Immature natural killer cell (primary cell): ENCODE data around the gene FCN1. TPM values are rescaled to one million over a fixed set of nuclear protein-coding genes. Genes with fewer than 3 reads are reported as not detected.

Experiments
- DNase-seq, 3 donors: peaks; one replicate each; pipeline ENCODE4 v3.0.0; 2022; ENCODE audit warnings: mixed read lengths in 1 of 3
- H3K27ac Mint-ChIP-seq, 6 donors: one replicate each; pipeline ENCODE4 v1.8.0; 2020; ENCODE audit warnings: mixed read lengths in 6 of 6, mild to moderate bottlenecking in 5 of 6, inconsistent platforms in 4 of 6, moderate library complexity in 3 of 6
- H3K27me3 Mint-ChIP-seq, 3 donors: one replicate each; pipeline ENCODE4 v1.8.0; 2020 to 2021; ENCODE audit warnings: low read depth in 3 of 3, mild to moderate bottlenecking in 3 of 3, mixed read lengths in 3 of 3, moderate library complexity in 3 of 3, inconsistent platforms in 1 of 3
- H3K36me3 Mint-ChIP-seq, 3 donors: one replicate each; pipeline ENCODE4 v1.8.0; 2020; ENCODE audit warnings: mixed read lengths in 3 of 3, inconsistent platforms in 2 of 3, mild to moderate bottlenecking in 2 of 3
- H3K4me1 Mint-ChIP-seq, 2 donors: one replicate each; pipeline ENCODE4 v1.8.0; 2020; ENCODE audit warnings: inconsistent platforms in 2 of 2, mild to moderate bottlenecking in 2 of 2, mixed read lengths in 2 of 2, moderate library complexity in 1 of 2
- H3K4me3 Mint-ChIP-seq, 5 donors: one replicate each; pipeline ENCODE4 v1.8.0; 2020; ENCODE audit warnings: mild to moderate bottlenecking in 5 of 5, mixed read lengths in 5 of 5, inconsistent platforms in 3 of 5, moderate library complexity in 3 of 5
- H3K9me3 Mint-ChIP-seq, 6 donors: one replicate each; pipeline ENCODE4 v1.8.0; 2020; ENCODE audit warnings: mild to moderate bottlenecking in 6 of 6, mixed read lengths in 6 of 6, inconsistent platforms in 4 of 6, moderate library complexity in 3 of 6
- polyA plus RNA-seq, 3 donors: library from polyadenylated mRNA; unstranded; fragments of 300-500 nt; fragmentation: Illumina TruSeq; gene quantifications; one replicate each; pipeline ENCODE4 v1.2.3, GENCODE V29; 2021

FCN1 gene
- polyA plus RNA-seq, 3 donors from 2014 or later: 8.9 to 47.6 (median 24.2) TPM

DNA sequence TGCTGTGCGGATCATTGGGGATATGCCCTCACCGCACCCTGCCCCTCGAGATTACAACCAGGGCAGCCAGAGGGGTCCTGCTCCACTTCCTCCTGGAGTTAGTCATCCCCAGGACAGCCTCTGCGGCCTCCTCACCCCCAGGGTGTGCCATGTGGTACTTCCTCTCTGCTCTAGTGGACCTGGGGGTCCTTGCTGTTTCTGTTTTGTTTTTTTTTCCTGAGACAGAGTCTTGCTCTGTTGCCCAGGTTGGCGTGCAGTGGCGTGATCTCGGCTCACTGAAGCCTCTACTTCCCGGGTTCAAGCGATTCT lies 5.2 kb upstream of the FCN1 start:
- Mint-ChIP-seq H3K9me3 (peaks cover 0 to 6% (median 5%) of the 10 kb centered on the region in 6 donors), H3K4me1 (no peaks in the 10 kb centered on the region), H3K4me3 (no peak overlapping the region), H3K27me3 (peaks cover 0 to 2% (median 2%) of the 10 kb centered on the region in 3 donors), H3K27ac (no peak overlapping the region), H3K36me3 (no peaks in the 10 kb centered on the region)
- no peak for DNase-seq

DNA sequence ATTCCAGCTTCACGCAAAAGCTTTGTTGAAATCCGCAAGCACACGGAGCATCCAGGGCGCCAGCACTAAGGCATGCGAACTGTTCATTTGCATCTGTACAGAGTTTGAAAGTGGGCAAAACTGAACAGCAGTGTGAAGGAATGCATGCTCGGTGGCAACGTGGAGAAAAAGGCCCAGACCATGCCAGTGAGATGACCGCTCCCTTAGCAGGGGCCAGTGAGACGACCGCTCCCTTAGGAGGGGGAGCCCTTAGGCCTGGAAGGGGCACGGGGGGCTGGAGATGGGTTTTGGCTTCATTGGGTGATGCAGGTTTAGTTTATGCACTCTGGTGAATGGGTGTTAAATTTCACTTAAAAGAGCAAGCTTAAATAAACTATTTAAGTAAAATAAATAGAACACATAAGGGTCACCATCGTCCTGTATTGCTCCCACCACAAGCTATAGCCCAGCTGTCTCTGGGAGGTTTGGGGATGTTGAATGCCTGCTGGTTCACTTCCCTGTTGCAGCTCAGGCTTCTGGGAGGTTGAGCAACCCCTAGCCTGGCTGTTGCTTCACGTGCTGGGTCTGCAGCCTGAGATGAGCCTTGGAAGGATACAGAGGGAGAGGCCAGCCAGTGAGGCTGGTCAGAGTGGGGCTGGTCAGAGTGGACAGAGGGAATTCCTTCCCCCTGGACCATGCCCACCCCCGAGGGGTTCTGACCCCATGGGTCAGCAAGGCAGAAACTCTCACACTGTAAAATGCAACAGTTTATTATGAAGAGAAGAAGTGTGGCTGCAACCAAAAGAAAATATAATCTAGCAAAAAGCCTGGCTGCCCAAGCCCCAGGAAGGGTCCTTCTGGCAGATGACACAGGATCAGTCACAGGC lies 4.6 kb upstream of the FCN1 start:
- Mint-ChIP-seq H3K36me3 (no peaks in the 10 kb centered on the region), H3K4me1 (no peaks in the 10 kb centered on the region), H3K4me3 (no peak overlapping the region), H3K27me3 (peaks cover 0 to 2% (median 2%) of the 10 kb centered on the region in 3 donors), H3K27ac (no peak overlapping the region), H3K9me3 (peaks cover 0 to 6% (median 5%) of the 10 kb centered on the region in 6 donors)
- no peak for DNase-seq

DNA sequence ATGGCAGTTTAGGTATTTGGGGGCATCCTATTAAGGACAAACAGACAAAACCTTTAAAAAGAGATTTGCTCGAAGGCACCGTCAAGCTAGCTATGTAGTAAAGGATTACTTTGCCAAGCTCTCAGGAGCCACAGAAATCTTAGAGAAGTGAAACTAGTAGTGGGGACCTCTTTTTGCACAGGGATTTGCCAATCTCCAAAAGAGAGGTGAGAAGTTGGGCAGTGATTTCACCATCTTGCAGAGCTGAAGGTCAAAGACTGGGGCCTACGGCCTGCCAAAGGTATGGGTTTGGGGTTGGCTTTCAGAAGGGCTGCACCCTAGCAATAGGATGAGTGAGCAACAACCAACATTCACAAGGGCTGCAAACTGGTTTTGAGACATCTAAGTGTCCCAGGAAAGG lies 1.6 kb upstream of the FCN1 start:
- Mint-ChIP-seq H3K4me1 (no peaks in the 10 kb centered on the region), H3K9me3 (peaks cover 0 to 6% (median 5%) of the 10 kb centered on the region in 6 donors), H3K4me3 (no peak overlapping the region), H3K36me3 (no peaks in the 10 kb centered on the region), H3K27me3 (peaks cover 0 to 3% (median 2%) of the 10 kb centered on the region in 3 donors), H3K27ac (no peak overlapping the region)
- DNase-seq: no peak

DNA sequence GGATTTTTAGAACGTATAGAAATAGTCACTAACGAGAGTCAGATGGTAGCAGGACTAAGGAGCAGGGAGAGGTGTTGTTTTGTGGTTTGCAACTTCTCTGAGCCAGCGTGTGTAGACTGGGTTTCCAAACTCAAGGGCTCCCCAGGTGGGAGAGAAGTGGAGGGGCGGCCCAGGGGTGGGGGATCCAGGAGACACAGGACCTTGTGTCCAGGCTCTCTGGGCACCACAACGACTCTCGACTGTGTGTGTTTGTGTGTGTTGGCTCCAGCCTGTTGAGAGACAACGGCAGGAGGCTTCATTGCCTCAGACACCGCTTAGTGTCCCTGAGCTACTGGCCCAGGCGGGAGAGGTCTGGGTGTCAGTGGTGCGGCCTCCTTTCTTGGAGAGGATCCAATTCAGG lies 934 bp upstream of the FCN1 start:
- no peak for DNase-seq

DNA sequence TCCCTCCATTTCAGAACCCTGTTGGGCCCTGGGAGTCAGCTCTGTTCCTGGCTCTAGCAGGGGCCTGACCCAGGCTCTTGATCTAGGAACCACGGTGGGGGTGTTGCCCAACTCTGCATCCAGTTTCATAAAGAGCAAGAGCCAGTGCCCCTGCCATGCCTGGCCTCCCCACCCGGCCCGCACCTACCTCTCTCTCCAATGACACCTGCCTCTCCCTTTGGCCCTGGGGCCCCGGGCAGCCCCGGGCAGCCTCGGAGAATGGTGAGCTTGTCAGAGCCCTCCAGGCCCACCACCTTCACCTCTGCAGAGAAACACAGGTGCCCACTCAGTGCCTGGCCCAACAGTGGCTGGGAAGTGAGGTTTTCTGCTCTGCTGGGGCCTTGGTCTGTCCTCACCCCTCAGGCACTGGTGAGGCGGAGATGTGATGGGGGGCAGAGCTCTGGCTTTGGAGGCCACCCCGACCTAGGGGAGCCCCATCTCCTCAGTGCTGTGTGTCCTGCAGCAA lies 1.5 kb downstream of the FCN1 start:
- Mint-ChIP-seq H3K27ac (no peak overlapping the region), H3K27me3 (peaks cover 0 to 3% (median 2%) of the 10 kb centered on the region in 3 donors), H3K4me3 (no peak overlapping the region), H3K36me3 (no peaks in the 10 kb centered on the region), H3K4me1 (no peaks in the 10 kb centered on the region), H3K9me3 (peaks cover 0 to 6% (median 5%) of the 10 kb centered on the region in 6 donors)
- no peak for DNase-seq

More for the DNA sequence above, 934 bp upstream of the FCN1 start:
- H3K27ac Mint-ChIP-seq: no peak overlapping the region
- peaks cover 0 to 6% (median 5%) of the 10 kb centered on the region in 6 donors for H3K9me3 Mint-ChIP-seq
- no peaks in the 10 kb centered on the region for H3K4me1 Mint-ChIP-seq
- H3K27me3 Mint-ChIP-seq: peaks cover 0 to 3% (median 2%) of the 10 kb centered on the region in 3 donors
- no peaks in the 10 kb centered on the region for H3K36me3 Mint-ChIP-seq
- H3K4me3 Mint-ChIP-seq: no peak overlapping the region

DNA sequence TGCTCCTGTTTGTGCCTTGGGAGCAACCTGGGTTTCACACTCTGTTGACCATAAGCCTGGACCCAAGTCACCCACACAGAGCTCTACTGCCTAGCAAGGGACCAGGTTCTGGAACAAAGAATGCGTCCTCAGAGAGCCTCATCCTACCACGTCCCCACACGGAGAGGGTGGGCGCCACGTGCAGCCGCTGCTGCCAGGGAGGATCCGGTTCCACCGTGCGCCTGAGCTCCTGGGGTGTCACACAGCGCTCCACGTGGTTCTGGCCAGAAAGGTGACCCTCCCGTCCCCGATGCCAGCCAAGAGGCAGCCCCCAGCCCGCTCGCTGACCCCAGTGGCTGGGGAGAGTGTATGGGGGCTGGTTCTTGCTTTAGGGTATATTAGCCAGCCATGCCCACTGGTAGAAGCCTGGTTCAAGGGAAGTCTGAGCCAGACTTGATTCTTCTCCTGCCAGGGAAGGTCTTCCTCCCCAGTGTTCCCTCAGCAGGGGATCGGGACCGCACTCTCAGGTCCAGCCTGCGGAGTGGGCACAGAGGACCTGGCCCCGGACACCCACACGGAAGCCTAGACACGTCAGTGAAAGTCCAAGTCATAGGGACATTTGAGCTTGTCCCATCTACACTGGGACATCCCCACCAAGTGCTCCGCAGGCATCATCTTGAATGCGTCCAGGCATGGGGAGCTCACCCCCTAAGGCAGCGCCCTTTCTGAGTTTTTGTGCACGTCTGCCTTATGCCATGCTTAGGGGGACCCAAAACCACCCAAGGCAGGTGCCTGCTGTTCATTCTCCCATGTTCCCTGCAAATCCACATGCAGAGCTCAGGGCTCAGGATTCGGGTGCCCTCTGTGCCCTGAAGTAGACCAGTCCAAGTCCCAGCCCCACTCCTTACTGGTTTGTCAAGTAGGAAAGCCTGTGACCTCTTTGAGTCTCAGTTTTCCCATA lies 2.4 kb downstream of the FCN1 start:
- Mint-ChIP-seq H3K4me1 (no peaks in the 10 kb centered on the region), H3K27ac (no peak overlapping the region), H3K4me3 (no peak overlapping the region), H3K27me3 (peaks cover 0 to 3% (median 2%) of the 10 kb centered on the region in 3 donors), H3K36me3 (no peaks in the 10 kb centered on the region), H3K9me3 (peaks cover 0 to 6% (median 5%) of the 10 kb centered on the region in 6 donors)
- no peak for DNase-seq

DNA sequence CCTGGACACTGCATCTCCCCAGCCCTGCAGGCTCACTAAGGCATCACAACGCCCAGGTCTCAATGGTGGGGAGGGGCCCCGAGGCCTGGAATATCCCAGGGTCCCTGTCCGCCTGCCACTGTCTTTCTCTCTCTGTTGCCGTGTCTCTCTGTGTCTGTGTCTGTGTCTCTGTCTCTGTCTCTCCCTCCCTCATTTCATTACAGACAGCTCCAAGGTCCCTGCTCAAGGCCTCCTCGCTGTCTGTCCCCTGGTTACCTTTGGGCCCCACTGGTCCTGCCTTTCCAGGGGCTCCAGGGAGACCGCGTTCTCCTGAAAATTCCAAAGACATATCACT lies 3.2 kb downstream of the FCN1 start:
- no peaks in the 10 kb centered on the region for H3K4me1 Mint-ChIP-seq
- no peak for DNase-seq
- H3K36me3 Mint-ChIP-seq: no peaks in the 10 kb centered on the region
- H3K27ac Mint-ChIP-seq: no peak overlapping the region
- H3K4me3 Mint-ChIP-seq: no peak overlapping the region
- H3K9me3 Mint-ChIP-seq: peaks cover 0 to 3% (median 1%) of the 10 kb centered on the region in 6 donors
- H3K27me3 Mint-ChIP-seq: peaks cover 0 to 8% (median 2%) of the 10 kb centered on the region in 3 donors

DNA sequence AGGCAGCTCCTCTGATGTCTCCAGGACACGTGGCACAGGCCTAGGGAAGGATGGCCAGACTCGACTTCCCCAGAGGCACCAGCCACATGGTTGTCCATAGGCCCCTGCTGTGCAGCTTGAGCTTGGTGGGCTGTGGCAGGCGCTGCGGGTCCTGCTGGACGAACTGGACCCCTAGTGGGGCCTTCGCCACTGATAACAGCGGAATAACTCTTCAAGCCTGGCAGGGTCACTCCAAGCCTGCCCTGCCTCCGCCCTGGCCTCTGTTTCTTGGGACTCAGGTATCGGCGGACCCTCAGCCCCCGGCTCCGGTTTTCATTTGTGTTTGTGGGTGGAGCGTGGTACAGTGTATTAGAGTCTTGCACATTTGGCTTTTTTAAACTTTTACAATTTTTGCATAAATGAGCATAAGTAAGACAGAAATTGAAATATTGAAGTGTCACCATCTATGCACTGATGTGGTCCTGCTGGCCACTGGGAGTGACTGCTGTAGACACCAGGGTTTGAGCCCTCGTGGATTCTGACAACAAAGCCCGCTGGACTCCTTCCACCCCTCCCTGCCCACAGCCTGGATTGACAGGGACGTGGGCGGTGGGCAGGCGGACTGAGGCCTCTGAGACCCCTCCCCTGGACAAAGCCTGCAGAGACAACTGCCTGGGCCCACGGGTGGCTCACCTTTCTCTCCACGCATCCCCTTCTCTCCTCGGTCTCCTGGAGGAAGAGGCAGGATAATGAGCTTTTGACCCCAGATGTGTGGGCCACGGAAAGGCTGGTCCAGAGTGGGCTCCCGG lies 3.8 kb downstream of the FCN1 start:
- peaks cover 0 to 9% (median 2%) of the 10 kb centered on the region in 3 donors for H3K27me3 Mint-ChIP-seq
- no peak overlapping the region for H3K27ac Mint-ChIP-seq
- DNase-seq: no peak
- H3K9me3 Mint-ChIP-seq: peaks cover 0 to 3% (median 0%) of the 10 kb centered on the region in 6 donors
- H3K36me3 Mint-ChIP-seq: no peaks in the 10 kb centered on the region
- no peaks in the 10 kb centered on the region for H3K4me1 Mint-ChIP-seq
- no peak overlapping the region for H3K4me3 Mint-ChIP-seq

DNA sequence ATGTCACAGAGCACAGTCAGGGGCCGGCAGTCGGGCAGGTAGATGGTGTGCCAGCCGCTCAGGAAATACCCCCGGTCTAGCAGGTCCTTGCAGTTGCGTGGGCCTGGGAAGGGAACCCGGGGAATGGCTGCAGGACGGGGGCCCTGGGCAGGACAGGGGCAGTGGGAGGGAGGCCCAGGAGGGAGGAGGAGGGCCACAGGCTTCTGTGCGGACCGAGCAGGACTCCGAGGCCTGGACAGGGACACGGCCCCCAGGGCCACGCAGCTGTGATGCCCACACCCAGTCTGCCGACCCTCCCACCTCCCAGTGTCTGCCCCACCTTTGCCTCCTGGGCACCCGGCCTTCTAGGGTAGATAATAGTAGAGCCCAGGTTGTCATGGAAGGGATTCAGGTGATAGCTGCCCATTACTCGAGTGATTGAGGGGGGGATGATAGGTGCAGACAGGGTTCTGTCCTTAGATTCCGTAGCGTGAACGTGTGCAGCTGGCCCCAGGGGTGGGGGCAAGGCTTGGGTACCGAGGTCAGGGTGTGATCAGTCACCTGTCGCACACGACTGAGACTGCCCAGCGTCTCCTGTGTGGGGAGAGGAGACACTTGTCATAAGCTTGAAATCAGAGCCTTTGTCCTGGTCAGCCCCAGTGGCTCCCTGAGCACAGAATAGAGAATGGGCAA lies 4.5 kb downstream of the FCN1 start:
- no peak overlapping the region for H3K27ac Mint-ChIP-seq
- H3K4me3 Mint-ChIP-seq: no peak overlapping the region
- DNase-seq: no peak
- H3K9me3 Mint-ChIP-seq: no peaks in the 10 kb centered on the region
- no peaks in the 10 kb centered on the region for H3K4me1 Mint-ChIP-seq
- H3K36me3 Mint-ChIP-seq: no peaks in the 10 kb centered on the region
- peaks cover 2 to 9% (median 2%) of the 10 kb centered on the region in 3 donors for H3K27me3 Mint-ChIP-seq

DNA sequence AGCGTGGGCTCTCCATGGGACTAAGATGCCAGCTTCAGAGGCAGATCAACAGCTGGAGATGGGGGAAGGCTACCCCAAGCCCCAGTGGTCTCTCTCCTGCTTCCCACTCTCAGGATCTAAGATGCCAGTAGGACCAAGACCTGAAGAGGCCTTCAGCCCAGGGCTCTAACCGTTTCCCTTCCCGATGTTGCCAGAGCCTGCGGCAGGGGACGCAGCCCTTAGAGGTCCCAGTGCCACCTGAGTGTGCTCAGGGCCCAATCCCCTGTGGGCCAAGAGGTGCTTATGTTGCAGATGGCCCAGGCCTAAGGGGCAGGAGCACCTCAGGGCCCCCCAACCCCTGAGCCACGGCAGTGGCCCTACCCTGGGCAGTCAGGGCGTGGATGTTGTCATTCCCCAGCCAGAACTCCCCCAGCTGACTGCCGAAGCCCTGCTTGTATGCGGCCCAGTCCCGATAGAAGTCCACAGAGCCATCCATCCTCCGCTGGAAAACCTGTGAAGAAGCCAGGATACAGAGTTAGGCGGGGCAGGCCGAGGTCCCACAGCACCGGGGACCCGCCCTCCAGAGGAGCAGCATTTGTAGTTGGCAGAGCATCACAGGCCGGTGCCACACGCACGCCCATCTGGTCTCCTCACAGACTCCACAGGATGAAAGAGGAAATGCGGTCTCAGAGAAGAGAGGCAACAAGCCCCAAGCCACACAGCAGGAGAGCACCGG lies 5.4 kb downstream of the FCN1 start:
- Mint-ChIP-seq H3K27ac (no peak overlapping the region), H3K9me3 (no peaks in the 10 kb centered on the region), H3K36me3 (no peaks in the 10 kb centered on the region), H3K27me3 (peaks cover 2 to 9% (median 2%) of the 10 kb centered on the region in 3 donors), H3K4me1 (no peaks in the 10 kb centered on the region), H3K4me3 (no peak overlapping the region)
- no peak for DNase-seq

DNA sequence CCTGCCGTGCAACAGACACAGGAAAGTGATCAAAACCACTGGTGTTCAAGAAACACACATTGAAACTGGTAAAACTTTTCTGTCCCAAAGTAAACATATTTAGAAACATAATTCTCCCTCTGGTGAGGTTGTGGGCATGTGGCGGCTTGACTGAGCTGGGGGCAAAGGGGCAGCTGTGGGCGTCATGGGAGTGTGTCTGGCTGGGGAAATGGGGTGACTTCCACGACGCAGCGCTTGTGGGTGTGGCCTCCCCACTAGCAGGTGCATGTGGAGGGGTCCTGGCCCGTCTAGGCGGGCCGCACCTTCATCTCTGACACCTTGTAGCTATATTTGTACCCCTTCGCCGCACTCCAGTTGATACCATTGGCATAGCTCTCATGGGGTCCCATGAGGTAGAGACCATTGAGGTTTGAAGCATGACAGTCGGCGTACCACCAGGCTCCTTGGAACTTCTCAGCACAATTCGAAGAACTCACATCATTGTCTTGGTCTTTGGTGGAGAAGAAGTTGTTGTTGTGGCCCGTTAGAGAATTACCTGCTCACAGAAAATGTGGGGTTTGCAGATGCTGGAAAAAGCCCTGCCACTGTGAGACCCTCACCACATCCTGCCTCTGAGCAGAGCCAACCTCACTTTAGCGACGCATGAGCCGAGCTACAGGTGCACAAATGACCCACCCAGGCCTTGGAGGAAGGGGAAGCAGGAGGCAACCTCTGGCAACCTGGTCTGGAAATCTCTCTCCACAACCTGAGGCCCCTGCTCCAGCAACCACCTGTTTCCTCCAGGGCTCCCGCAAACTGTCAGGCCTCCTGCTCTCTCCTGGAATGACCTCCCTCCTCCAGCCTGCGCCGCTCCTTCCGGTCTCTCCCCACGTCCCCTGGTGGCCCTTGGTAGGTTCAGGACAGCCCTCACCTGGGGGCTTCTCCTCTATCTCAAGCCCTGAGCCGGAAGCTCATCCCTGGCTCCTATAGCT lies 7.9 kb downstream of the FCN1 start:
- no peak for DNase-seq
- Mint-ChIP-seq H3K4me3 (no peak overlapping the region), H3K9me3 (no peaks in the 10 kb centered on the region), H3K27ac (no peak overlapping the region), H3K4me1 (no peaks in the 10 kb centered on the region), H3K36me3 (no peaks in the 10 kb centered on the region), H3K27me3 (peaks cover 0 to 8% (median 2%) of the 10 kb centered on the region in 3 donors)
